HCT116 (cell line): Measurements from ENCODE around the gene CEP70. TPM values are rescaled to one million over a fixed set of nuclear protein-coding genes. Genes with fewer than 3 reads are reported as not detected.

Experiments used
- ATAC-seq: fragments of 200-7000 bp; cut with Tn5 transposase; 2 replicates; pipeline ENCODE4 v1.9.1; 2020; ENCODE audit warnings: mild to moderate bottlenecking, moderate library complexity
- BruUV-seq: library from RNA; stranded (reverse); fragments of 400-500 nt; replicated peaks from 2 replicates; lab custom pipeline; 2021; lab: Mats Ljungman, UMichigan
- CTCF ChIA-PET: fragments of 300-600 bp; sonication (Branson Sonifier 250); formaldehyde crosslinking; loops from one replicate; lab custom pipeline; 2021; ENCODE audit warnings: antibody characterized with exemption; lab: Charles Lee
- POLR2A ChIA-PET: fragments of 300-600, 350-600 bp; sonication (Branson Sonifier 250); formaldehyde crosslinking; loops from one replicate; lab custom pipeline; 2021; ENCODE audit warnings: antibody characterized with exemption; lab: Charles Lee
- RAD21 ChIA-PET, 2 experiments: fragments of 300-600 bp; sonication (Branson Sonifier 250); formaldehyde crosslinking; loops; one replicate each; lab custom pipeline; 2023; ENCODE audit warnings: low total read pairs in 2 of 2; ENCODE audit not compliant: uncharacterized antibody in 2 of 2, unreplicated experiment in 2 of 2, low non-redundant PET in 1 of 2; lab: Charles Lee
- DNase-seq: peaks from one replicate; pipeline ENCODE4 v3.0.0-alpha.2; 2010; ENCODE audit warnings: low read depth, low spot score
- H2AFZ ChIP-seq: fragments of 200-600 bp; shearing (Covaris generic), sonication (generic); 2 replicates; pipeline ENCODE4 v1.6.1; 2017; ENCODE audit warnings: low read depth, mixed run types, mixed read lengths, antibody characterized with exemption, low read length; ENCODE audit not compliant: poor library complexity, severe bottlenecking
- H3K27ac ChIP-seq: 2 replicates; pipeline ENCODE4 v1.5.1; 2012; ENCODE audit warnings: low read depth, low read length
- H3K27me3 ChIP-seq: fragments of 200-600 bp; sonication (generic); 2 replicates; pipeline ENCODE4 v1.6.1; 2016; ENCODE audit warnings: mixed run types, low read length, mixed read lengths; ENCODE audit not compliant: insufficient read depth
- H3K36me3 ChIP-seq, 2 experiments: fragments of 200-500 bp in 1 of 2; fragments of 200-600 bp in 1 of 2; sonication (Bioruptor generic) in 1 of 2; sonication (generic) in 1 of 2; 2 replicates each; pipeline versions ENCODE4 v1.5.1 to v1.6.1; 2014 to 2016; ENCODE audit warnings: low read length in 2 of 2, inconsistent platforms in 1 of 2, mixed read lengths in 1 of 2, mixed run types in 1 of 2; ENCODE audit not compliant: insufficient read depth in 2 of 2, control insufficient read depth in 1 of 2
- H3K4me1 ChIP-seq, 2 experiments: fragments of 200-600 bp in 1 of 2; sonication (generic) in 1 of 2; 2 replicates each; pipeline versions ENCODE4 v1.5.1 to v1.6.1; 2012 to 2017; ENCODE audit warnings: low read length in 2 of 2, inconsistent platforms in 1 of 2, mild to moderate bottlenecking in 1 of 2, mixed read lengths in 1 of 2, mixed run types in 1 of 2, moderate library complexity in 1 of 2; ENCODE audit not compliant: insufficient read depth in 2 of 2, control insufficient read depth in 1 of 2
- H3K4me2 ChIP-seq: fragments of 200-600 bp; sonication (generic); 2 replicates; pipeline ENCODE4 v1.6.1; 2017; ENCODE audit warnings: mixed run types, low read length, mixed read lengths
- H3K4me3 ChIP-seq, 2 experiments: fragments of 200-600 bp in 1 of 2; sonication (generic) in 1 of 2; replicated peaks in 1 of 2; 2 replicates each; pipeline ENCODE4 v1.5.1; 2011 to 2016; ENCODE audit warnings: low read length in 2 of 2, control low read depth in 1 of 2, low read depth in 1 of 2, mild to moderate bottlenecking in 1 of 2, mixed read lengths in 1 of 2, mixed run types in 1 of 2
- H3K79me2 ChIP-seq: fragments of 200-600 bp; sonication (generic); 2 replicates; pipeline ENCODE4 v1.6.1; 2017; ENCODE audit warnings: mild to moderate bottlenecking, mixed run types, low read length, moderate library complexity, mixed read lengths; ENCODE audit not compliant: insufficient read depth
- H3K9ac ChIP-seq: fragments of 200-600 bp; sonication (generic); 2 replicates; pipeline ENCODE4 v1.6.1; 2016; ENCODE audit warnings: low read length, mixed read lengths
- H3K9me2 ChIP-seq: fragments of 200-600 bp; sonication (generic), shearing (Covaris generic); 2 replicates; pipeline ENCODE4 v1.6.1; 2017; ENCODE audit warnings: mixed run types, mild to moderate bottlenecking, moderate library complexity; ENCODE audit not compliant: insufficient read depth
- H3K9me3 ChIP-seq, 2 experiments: fragments of 200-500 bp in 1 of 2; fragments of 200-600 bp in 1 of 2; sonication (Bioruptor generic) in 1 of 2; sonication (generic) in 1 of 2; 2 replicates each; pipeline ENCODE4 v1.6.1; 2014 to 2017; ENCODE audit warnings: low read length in 2 of 2, mixed read lengths in 2 of 2, inconsistent platforms in 1 of 2, low read depth in 1 of 2, mild to moderate bottlenecking in 1 of 2, mixed run types in 1 of 2, moderate library complexity in 1 of 2; ENCODE audit not compliant: control insufficient read depth in 1 of 2, insufficient read depth in 1 of 2
- H4K20me1 ChIP-seq: fragments of 200-600 bp; sonication (generic), shearing (Covaris generic); 2 replicates; pipeline ENCODE4 v1.6.1; 2017; ENCODE audit warnings: mixed run types, mild to moderate bottlenecking, moderate library complexity; ENCODE audit not compliant: insufficient read depth
- CEBPB ChIP-seq: IDR thresholded peaks from 2 replicates; pipeline ENCODE4 v1.6.1; 2012; ENCODE audit warnings: low read depth
- EGR1 ChIP-seq: IDR thresholded peaks from 2 replicates; pipeline ENCODE4 v1.6.1; 2012; ENCODE audit warnings: low read depth
- MAX ChIP-seq: IDR thresholded peaks from 2 replicates; pipeline ENCODE4 v1.6.1; 2012
- POLR2AphosphoS5 ChIP-seq: IDR thresholded peaks from 2 replicates; pipeline ENCODE4 v1.6.1; 2011; ENCODE audit warnings: mild to moderate bottlenecking, low read depth, low read length, moderate library complexity
- YY1 ChIP-seq: IDR thresholded peaks from 2 replicates; pipeline ENCODE4 v1.6.1; 2011; ENCODE audit warnings: low read length, low read depth, moderate library complexity, mild to moderate bottlenecking; ENCODE audit not compliant: insufficient replicate concordance; ENCODE audit errors: extremely low read depth
- ZBTB33 ChIP-seq: IDR thresholded peaks from 2 replicates; pipeline ENCODE4 v1.6.1; 2011; ENCODE audit warnings: mild to moderate bottlenecking, low read length, moderate library complexity; ENCODE audit not compliant: insufficient replicate concordance; ENCODE audit errors: extremely low read depth
- ZFX ChIP-seq: fragments of 450-650 bp; IDR thresholded peaks from 2 replicates; pipeline ENCODE4 v1.6.1; 2017
- intact Hi-C: fragments of 100-400 bp; cut with micrococcal nuclease; formaldehyde crosslinking; loops from 2 replicates; pipeline ENCODE4 v1.10.0; 2022
- total RNA-seq: library from RNA; stranded (reverse); gene quantifications from one replicate; pipeline ENCODE4 v1.2.1, GENCODE V29; 2021; ENCODE audit not compliant: unreplicated experiment

CEP70 gene
- total RNA-seq, 1 experiment from 2014 or later, result 38.7 TPM

GRCh38 chr3:138609898-138610266 is 15.8 kb upstream of the CEP70 start:
- peaks cover 31% of the 10 kb centered on the region for H3K79me2 ChIP-seq
- H3K4me3 ChIP-seq, result peak overlapping the region; percentile 60 to 71
- TSS peak; percentile 74 for BruUV-seq
- peak overlapping the region; percentile 84 for H3K9ac ChIP-seq
- ChIA-PET POLR2A (no interaction called here), CTCF (interaction anchor here (1.6 to 3.4 kb wide), 2 partner anchors 16 to 306 kb away, joined by 5 to 13 read pairs; partner anchors contain the start of gene CEP70), RAD21 (no interaction called here)
- H3K9me3 ChIP-seq, result no peaks in the 10 kb centered on the region
- no peak overlapping the region; the same call in 1 of the 2 replicates for H3K27ac ChIP-seq
- intact Hi-C loops, result loop anchor here (5.0 kb wide), 1 partner anchor 307 kb away; no protein-coding TSS in a partner anchor
- DNase-seq (no peak), ATAC-seq (no peak)
- no peaks in the 10 kb centered on the region for H3K9me2 ChIP-seq
- H4K20me1 ChIP-seq, result no peaks in the 10 kb centered on the region
- H2AFZ ChIP-seq, result no peak overlapping the region
- H3K4me2 ChIP-seq, result peak overlapping the region; percentile 92
- H3K36me3 ChIP-seq, result no peaks in the 10 kb centered on the region
- H3K4me1 ChIP-seq, result peaks cover 7 to 25% of the 10 kb centered on the region in 2 experiments
- TF ChIP-seq CEBPB, result no peak
- TF ChIP-seq ZBTB33, result no peak
- TF ChIP-seq MAX, result no peak
- TF ChIP-seq EGR1, result no peak
- TF ChIP-seq YY1, result no peak
- TF ChIP-seq POLR2AphosphoS5, result no peak
- no peak for TF ChIP-seq ZFX
- H3K27me3 ChIP-seq, result no peaks in the 10 kb centered on the region
